Measurements from ENCODE around the gene THAP3. TPM values are rescaled to one million over a fixed set of nuclear protein-coding genes. Genes with fewer than 3 reads are reported as not detected.
A peak's percentile ranks its signal among the peaks of the same experiment; 100 is the strongest.

The THAP3 gene
- total and polyA plus RNA-seq, 9 of the 15 experiments (the other 6 are each of a cell fraction or from before 2014, with no cell fraction given) = 1.9 to 31.2 (median 18.2) TPM

DNA sequence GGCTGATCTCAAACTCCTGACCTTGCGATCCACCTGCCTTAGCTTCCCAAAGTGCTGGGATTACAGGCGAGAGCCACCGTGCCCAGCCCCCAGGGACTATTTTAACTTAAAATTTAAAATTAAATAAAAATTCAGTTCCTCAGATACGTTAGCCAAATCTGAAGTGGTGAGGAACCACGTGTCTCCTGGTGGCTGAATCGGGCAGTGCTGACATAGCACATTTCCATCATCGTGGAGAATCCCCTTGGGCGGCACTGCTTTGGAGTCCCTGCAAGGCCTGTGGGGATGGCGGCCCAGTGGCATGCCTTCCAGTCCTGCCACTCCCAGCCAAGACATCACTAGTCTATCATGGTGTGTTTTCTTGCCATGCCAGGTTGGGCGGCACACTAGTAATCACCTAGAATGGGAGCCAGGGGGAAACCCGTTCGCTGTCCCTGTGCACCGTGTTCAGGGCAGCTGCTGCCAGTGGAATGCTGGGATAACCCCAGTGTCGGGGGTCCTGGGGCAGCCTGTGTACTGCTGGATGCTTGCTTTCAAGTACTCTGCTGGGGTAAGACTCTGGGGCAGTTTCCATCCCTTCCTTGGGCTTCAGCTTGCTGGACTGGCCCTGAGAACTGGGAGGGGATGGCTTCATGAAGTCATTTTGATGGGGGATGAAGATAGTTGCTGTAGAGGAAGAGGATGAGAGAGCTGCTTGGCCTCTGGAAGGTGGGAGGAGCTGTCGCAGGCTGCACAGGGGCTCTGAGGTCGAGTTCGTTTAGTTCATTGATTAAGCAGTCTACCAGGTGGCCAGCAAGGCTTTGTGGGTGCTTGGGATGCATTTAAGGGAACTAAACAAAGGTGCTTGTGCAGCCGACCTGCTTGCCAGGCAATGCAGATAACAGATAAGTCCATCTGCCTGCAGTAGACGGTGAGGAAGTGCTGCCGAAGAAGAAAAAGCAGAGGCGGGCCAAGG is 40.3 kb upstream of the THAP3 start (continued):
- TF ChIP-seq BRD9 (IDR thresholded peaks at IDR 0.05; ENCODE audit: low read depth, partially characterized antibody) = no peak
- TF ChIP-seq, protein P1, sequence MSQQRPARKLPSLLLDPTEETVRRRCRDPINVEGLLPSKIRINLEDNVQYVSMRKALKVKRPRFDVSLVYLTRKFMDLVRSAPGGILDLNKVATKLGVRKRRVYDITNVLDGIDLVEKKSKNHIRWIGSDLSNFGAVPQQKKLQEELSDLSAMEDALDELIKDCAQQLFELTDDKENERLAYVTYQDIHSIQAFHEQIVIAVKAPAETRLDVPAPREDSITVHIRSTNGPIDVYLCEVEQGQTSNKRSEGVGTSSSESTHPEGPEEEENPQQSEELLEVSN (IDR thresholded peaks at IDR 0.05; ENCODE audit: borderline replicate concordance in 1 of 2, extremely low read depth in 1 of 2, insufficient read depth in 1 of 2, insufficient read length in 1 of 2, low read depth in 1 of 2, low read length in 1 of 2, poor library complexity in 1 of 2, severe bottlenecking in 1 of 2) = peak in 1 of 2 experiments; percentile 26
- TF ChIP-seq ZNF24 (IDR thresholded peaks at IDR 0.05) = no peak
- TF ChIP-seq ESRRB (CRISPR knock-in tag; IDR thresholded peaks at IDR 0.05; ENCODE audit: borderline replicate concordance) = no peak
- TF ChIP-seq SPI1 (IDR thresholded peaks at IDR 0.05; ENCODE audit: borderline replicate concordance, low read depth, low read length) = peak; percentile 89
- no peak for TF ChIP-seq ZNF274 (IDR thresholded peaks at IDR 0.05; ENCODE audit: borderline replicate concordance, low read depth, low read length)
- TF ChIP-seq FOSL1 (tag; conservative IDR thresholded peaks at IDR 0.05) = no peak
- no peak for TF ChIP-seq IRF2 (CRISPR knock-in tag; IDR thresholded peaks at IDR 0.05)
- no peak for TF ChIP-seq GABPB2 (CRISPR knock-in tag; conservative IDR thresholded peaks at IDR 0.05)
- TF ChIP-seq, protein P2, sequence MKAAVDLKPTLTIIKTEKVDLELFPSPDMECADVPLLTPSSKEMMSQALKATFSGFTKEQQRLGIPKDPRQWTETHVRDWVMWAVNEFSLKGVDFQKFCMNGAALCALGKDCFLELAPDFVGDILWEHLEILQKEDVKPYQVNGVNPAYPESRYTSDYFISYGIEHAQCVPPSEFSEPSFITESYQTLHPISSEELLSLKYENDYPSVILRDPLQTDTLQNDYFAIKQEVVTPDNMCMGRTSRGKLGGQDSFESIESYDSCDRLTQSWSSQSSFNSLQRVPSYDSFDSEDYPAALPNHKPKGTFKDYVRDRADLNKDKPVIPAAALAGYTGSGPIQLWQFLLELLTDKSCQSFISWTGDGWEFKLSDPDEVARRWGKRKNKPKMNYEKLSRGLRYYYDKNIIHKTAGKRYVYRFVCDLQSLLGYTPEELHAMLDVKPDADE (conservative IDR thresholded peaks at IDR 0.05; ENCODE audit: control insufficient read depth, low read depth, low read length) = no peak
- no peak for TF ChIP-seq SAFB (IDR thresholded peaks at IDR 0.05; ENCODE audit: borderline replicate concordance, low read depth, low read length)
- TF ChIP-seq ESRRA (IDR thresholded peaks at IDR 0.05; ENCODE audit: borderline replicate concordance, low read depth) = no peak
- TF ChIP-seq MCM2 (IDR thresholded peaks at IDR 0.05; ENCODE audit: low read depth) = no peak
- peak; percentile 87 for TF ChIP-seq MAFF (IDR thresholded peaks at IDR 0.05; ENCODE audit: low read length)
- TF ChIP-seq LARP7 (IDR thresholded peaks at IDR 0.05) = no peak
- TF ChIP-seq GATA2 (CRISPR knock-in tag; IDR thresholded peaks at IDR 0.05) = peak; percentile 63
- TF ChIP-seq POLR3A (IDR thresholded peaks at IDR 0.05; ENCODE audit: borderline replicate concordance, extremely low read depth, insufficient read depth, insufficient read length) = no peak
- TF ChIP-seq, protein P3, sequence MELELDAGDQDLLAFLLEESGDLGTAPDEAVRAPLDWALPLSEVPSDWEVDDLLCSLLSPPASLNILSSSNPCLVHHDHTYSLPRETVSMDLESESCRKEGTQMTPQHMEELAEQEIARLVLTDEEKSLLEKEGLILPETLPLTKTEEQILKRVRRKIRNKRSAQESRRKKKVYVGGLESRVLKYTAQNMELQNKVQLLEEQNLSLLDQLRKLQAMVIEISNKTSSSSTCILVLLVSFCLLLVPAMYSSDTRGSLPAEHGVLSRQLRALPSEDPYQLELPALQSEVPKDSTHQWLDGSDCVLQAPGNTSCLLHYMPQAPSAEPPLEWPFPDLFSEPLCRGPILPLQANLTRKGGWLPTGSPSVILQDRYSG (tag; conservative IDR thresholded peaks at IDR 0.05; ENCODE audit: low read depth) = no peak
- TF ChIP-seq ZNF778 (CRISPR knock-in tag; IDR thresholded peaks at IDR 0.05) = no peak
- TF ChIP-seq HNRNPUL1 (IDR thresholded peaks at IDR 0.05; ENCODE audit: low read length) = no peak
- no peak for TF ChIP-seq RBFOX2 (IDR thresholded peaks at IDR 0.05; ENCODE audit: low read depth, low read length)
- no peak for TF ChIP-seq ZNF175 (CRISPR knock-in tag; IDR thresholded peaks at IDR 0.05; ENCODE audit: low read depth)
- TF ChIP-seq TEAD1 (CRISPR knock-in tag; IDR thresholded peaks at IDR 0.05) = no peak
- no peak for TF ChIP-seq ATF1 (CRISPR knock-in tag; IDR thresholded peaks at IDR 0.05)
- no peak for TF ChIP-seq ATF1 (tag; IDR thresholded peaks at IDR 0.05)
- TF ChIP-seq MECOM (CRISPR knock-in tag; IDR thresholded peaks at IDR 0.05) = no peak

Data from K562 (cell line).